Neural crest cell (in vitro differentiated cells): ENCODE data around the gene TRIP12. TPM values are rescaled to one million over a fixed set of nuclear protein-coding genes. Genes with fewer than 3 reads are reported as not detected.
"Not testable (repeated sequence)": the region's sequence is repeated elsewhere in the genome, so short reads cannot be mapped to it uniquely, and the experiment has no call there.

Experiments
- DNase-seq: peaks from one replicate; pipeline ENCODE4 v3.0.0; 2021; ENCODE audit warnings: low read depth, mixed read lengths, low spot score
- H3K27ac Mint-ChIP-seq: one replicate; pipeline ENCODE4 v1.8.0; 2021; ENCODE audit warnings: mild to moderate bottlenecking, mixed read lengths; ENCODE audit not compliant: unreplicated experiment
- H3K27me3 Mint-ChIP-seq: 2 replicates; pipeline ENCODE4 v1.8.0; 2021; ENCODE audit warnings: low read depth, mild to moderate bottlenecking, mixed read lengths
- H3K36me3 Mint-ChIP-seq: 2 replicates; pipeline ENCODE4 v1.8.0; 2021; ENCODE audit warnings: low read depth, mild to moderate bottlenecking, mixed read lengths
- H3K4me1 Mint-ChIP-seq: 2 replicates; pipeline ENCODE4 v1.8.0; 2021; ENCODE audit warnings: mixed read lengths
- H3K4me3 Mint-ChIP-seq: one replicate; pipeline ENCODE4 v1.8.0; 2021; ENCODE audit warnings: mild to moderate bottlenecking, mixed read lengths
- H3K9me3 Mint-ChIP-seq: 2 replicates; pipeline ENCODE4 v1.8.0; 2021; ENCODE audit warnings: mixed read lengths
- total RNA-seq: library from RNA; stranded (reverse); gene quantifications from 2 replicates; pipeline ENCODE4 v1.2.1, GENCODE V29; 2021
- TF ChIP-seq, protein P1 (sequence below): fragments of 200-600 bp; sonication (generic); conservative IDR thresholded peaks from 2 replicates; pipeline ENCODE4 v1.5.0; 2021; ENCODE audit warnings: antibody characterized with exemption, mild to moderate bottlenecking

Gene TRIP12
- total RNA-seq, 1 donor from 2014 or later, result 222 TPM

DNA sequence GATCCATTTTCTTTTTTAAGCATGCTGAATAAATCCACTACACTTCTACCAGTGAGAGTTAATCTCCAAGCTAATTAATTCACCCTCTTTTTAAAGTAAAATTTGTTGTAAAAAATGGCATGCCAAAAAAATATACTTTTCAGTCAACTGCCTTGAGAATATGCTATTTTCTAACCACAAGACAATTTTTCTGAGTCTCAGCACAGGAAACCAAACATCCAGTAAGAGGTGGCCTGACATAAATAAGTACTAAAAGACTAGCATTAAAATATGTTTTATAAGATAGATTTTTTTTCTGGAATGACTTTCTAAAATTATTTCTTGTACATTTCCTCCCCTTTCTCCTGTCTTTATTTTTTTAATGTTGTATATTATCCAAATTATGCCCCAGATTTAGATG is 3.4 kb upstream of the TRIP12 start:
- H3K27me3 Mint-ChIP-seq, result peaks cover 4% of the 10 kb centered on the region
- peaks cover 3% of the 10 kb centered on the region for H3K36me3 Mint-ChIP-seq
- H3K4me3 Mint-ChIP-seq, result peak overlapping the region; percentile 74

DNA sequence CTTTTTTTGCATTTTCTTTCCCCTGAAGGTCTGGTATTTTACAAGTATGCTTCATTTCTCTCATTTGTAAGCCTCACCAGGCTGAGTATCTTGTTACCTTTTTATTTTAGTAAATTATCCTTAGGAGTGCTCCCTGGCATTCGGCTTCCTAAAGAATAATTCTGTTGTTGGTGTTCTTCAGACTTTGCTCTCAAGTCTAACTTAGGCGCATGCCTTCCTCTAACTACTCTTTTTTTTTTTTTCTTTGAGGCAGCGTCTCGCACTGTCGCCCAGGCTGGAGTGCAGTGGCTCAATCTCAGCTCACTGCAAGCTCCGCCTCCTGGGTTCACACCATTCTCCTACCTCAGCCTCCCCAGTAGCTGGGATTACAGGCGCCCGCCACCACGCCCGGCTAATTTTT is 2.7 kb upstream of the TRIP12 start:
- DNase-seq, H3K27me3 Mint-ChIP-seq, H3K9me3 Mint-ChIP-seq, H3K27ac Mint-ChIP-seq, H3K36me3 Mint-ChIP-seq: not testable (repeated sequence)
- Mint-ChIP-seq H3K4me1 (peaks cover 25% of the 10 kb centered on the region), H3K4me3 (peak overlapping the region; percentile 75)

More for the DNA sequence above, 3.4 kb upstream of the TRIP12 start:
- no peak overlapping the region for H3K27ac Mint-ChIP-seq
- DNase-seq, result no peak
- peaks cover 18% of the 10 kb centered on the region for H3K4me1 Mint-ChIP-seq
- TF ChIP-seq, protein P1, sequence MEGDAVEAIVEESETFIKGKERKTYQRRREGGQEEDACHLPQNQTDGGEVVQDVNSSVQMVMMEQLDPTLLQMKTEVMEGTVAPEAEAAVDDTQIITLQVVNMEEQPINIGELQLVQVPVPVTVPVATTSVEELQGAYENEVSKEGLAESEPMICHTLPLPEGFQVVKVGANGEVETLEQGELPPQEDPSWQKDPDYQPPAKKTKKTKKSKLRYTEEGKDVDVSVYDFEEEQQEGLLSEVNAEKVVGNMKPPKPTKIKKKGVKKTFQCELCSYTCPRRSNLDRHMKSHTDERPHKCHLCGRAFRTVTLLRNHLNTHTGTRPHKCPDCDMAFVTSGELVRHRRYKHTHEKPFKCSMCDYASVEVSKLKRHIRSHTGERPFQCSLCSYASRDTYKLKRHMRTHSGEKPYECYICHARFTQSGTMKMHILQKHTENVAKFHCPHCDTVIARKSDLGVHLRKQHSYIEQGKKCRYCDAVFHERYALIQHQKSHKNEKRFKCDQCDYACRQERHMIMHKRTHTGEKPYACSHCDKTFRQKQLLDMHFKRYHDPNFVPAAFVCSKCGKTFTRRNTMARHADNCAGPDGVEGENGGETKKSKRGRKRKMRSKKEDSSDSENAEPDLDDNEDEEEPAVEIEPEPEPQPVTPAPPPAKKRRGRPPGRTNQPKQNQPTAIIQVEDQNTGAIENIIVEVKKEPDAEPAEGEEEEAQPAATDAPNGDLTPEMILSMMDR, result no peak
- H3K9me3 Mint-ChIP-seq, result no peaks in the 10 kb centered on the region

DNA sequence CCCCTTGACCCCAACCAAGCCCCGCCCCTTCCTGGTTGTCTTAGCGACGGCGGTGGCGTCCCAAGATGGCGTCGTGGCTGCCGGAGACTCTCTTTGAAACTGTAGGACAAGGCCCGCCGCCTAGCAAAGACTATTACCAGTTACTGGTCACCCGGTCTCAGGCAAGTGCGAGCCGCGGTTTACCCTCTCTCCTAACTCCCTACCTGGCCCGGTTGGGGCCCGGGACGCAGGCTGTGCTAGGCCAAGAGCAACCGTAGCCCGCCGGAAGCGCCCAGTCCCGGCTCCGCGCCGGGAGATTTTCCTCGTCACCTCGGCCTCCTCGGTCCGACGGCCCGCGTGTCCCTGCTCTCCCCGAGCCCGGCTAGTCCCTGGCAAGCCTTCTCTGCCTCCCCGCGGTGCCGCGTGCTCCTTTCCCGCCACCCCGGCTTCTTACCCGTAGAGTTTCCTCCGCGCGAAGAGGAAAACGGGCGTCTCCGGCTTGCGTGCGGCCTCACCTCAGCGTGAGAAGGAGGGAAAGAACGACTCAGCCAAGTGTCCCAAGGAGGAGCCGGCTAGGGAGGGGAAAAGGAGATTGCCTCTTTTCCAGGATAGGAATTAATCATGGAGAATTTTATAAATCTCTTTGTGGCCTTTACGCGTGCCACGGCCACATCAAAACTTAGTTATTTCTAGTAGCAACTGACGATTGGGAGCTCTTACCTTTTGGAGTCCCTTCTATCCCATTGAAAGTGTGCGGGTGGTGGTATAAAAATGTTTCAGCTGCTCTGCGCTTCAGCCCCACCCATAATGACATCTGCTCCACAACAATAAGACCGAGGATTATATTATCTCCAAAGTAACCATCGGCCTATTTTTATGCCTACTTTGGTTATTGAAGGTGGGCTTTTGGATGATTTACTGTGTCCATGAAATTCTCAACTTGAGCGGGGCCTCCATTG is 909 bp upstream of the TRIP12 start, which contains the start of gene FBXO36:
FBXO36 (plus strand) TSS at position 55 of the 938 bp plus-strand sequence; CDS start at position 66, 11 bp downstream.
- Mint-ChIP-seq H3K27me3 (peaks cover 4% of the 10 kb centered on the region), H3K4me1 (peaks cover 30% of the 10 kb centered on the region), H3K36me3 (peaks cover 5% of the 10 kb centered on the region), H3K9me3 (no peaks in the 10 kb centered on the region), H3K4me3 (peak within 1 kb of the TSS; percentile 100), H3K27ac (peak within 1 kb of the TSS; percentile 100)
- TF ChIP-seq, protein P1, result no peak
- DNase-seq, result peak; percentile 83

DNA sequence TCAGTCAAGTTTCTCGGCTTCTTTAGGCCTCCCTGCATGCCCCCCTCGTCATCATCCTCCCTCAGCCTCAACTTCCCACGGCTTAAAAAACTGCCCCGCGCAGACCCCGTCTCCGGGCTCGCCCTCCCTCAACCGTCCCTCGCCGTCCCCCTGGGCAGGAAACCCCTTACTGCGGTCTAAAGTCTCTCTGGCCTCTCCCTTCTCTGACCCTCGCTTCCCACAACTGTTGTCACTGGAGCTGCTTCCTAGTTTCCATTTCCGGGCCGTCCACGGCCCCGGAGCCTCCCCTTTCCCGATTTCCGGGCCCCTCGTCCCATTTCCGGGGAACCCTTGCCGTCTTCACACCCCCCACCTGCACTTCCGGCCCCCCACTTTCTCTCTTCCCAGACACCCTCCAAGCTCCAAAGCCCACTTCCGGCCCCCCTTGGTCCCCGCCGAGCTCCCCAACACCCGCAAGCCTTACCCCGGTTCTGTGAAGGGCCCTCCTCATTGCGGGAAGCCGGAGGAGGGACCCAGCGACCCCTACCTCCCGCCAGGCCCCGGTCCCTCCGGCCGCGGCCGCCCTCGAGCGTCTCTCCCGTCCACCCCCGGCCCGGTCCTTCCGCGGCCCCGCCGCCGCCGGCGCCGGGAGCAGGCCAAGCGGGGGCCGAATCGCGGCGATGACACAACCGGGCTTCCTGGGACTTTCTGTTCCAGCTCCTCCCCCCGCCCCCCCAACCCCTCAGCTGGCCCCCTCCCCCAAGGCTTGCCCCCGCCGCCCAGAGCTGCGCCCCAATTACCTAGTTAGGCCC is 513 bp downstream of the TRIP12 start:
- H3K4me1 Mint-ChIP-seq, result peaks cover 34% of the 10 kb centered on the region
- TF ChIP-seq, protein P1, result no peak
- no peaks in the 10 kb centered on the region for H3K9me3 Mint-ChIP-seq
- peaks cover 7% of the 10 kb centered on the region for H3K36me3 Mint-ChIP-seq
- peak overlapping the region; percentile 83 for H3K27ac Mint-ChIP-seq
- H3K4me3 Mint-ChIP-seq, result peak overlapping the region; percentile 100
- peaks cover 4% of the 10 kb centered on the region for H3K27me3 Mint-ChIP-seq
- peak; percentile 55 for DNase-seq

DNA sequence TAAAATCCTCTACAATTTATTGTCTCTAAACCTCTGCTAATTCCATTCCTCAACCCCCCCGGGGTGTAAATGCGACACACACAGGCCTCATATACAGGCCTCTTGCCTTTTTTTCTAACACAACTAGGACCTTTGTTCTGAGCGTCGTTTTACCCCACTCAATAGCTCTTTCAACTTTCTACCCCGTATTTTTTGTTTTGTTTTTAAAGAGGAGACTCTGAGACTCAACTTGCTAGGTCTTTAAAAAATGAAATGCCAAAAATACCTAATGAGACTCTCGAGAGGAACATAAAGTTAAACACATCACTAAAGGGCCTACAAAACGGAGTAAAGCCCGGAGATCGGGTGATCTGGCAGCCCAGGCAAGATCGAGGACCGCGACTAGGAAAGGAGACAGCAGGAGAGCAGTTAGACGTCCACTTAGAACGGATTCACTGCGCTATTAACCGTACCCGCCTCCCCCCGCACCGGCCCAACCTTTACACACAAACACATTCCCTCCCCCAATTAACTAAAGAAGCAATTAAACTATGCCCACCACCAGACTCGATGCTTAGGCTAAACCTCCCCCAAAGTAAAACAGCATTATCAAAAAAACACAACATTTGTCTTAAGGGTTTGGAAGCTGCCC is 1.7 kb downstream of the TRIP12 start:
- Mint-ChIP-seq H3K4me3 (peak overlapping the region; percentile 97), H3K9me3 (no peaks in the 10 kb centered on the region), H3K4me1 (peaks cover 34% of the 10 kb centered on the region), H3K36me3 (peaks cover 7% of the 10 kb centered on the region), H3K27me3 (peaks cover 4% of the 10 kb centered on the region), H3K27ac (peak overlapping the region; percentile 93)
- no peak for DNase-seq
- TF ChIP-seq, protein P1, result no peak
